A673 (cell line): ENCODE results near the gene RAB3D. TPM values are rescaled to one million over a fixed set of nuclear protein-coding genes. Genes with fewer than 3 reads are reported as not detected.

Source experiments
- BruUV-seq: library from RNA; stranded (reverse); fragments of 400-500 nt; replicated peaks from 2 replicates; lab custom pipeline; 2021; lab: Mats Ljungman, UMichigan
- CTCF ChIA-PET: fragments of 300-600 bp; sonication (Branson Sonifier 250); formaldehyde crosslinking; loops from one replicate; lab custom pipeline; 2022; ENCODE audit warnings: antibody characterized with exemption; lab: Charles Lee
- POLR2A ChIA-PET: fragments of 300-600 bp; sonication (Branson Sonifier 250); formaldehyde crosslinking; loops from one replicate; lab custom pipeline; 2022; ENCODE audit warnings: antibody characterized with exemption; ENCODE audit not compliant: low non-redundant PET; lab: Charles Lee
- DNase-seq: peaks from one replicate; pipeline ENCODE4 v3.0.0-alpha.2; 2015; ENCODE audit warnings: low spot score
- H3K27ac ChIP-seq: fragments of 200-600 bp; sonication (generic); 2 replicates; pipeline ENCODE4 v1.5.1; 2016; ENCODE audit warnings: mixed run types, low read depth, mild to moderate bottlenecking, mixed read lengths, antibody characterized with exemption, low read length; ENCODE audit not compliant: poor library complexity, severe bottlenecking
- H3K27me3 ChIP-seq: fragments of 200-600 bp; sonication (generic); replicated peaks from 2 replicates; pipeline ENCODE4 v1.6.1; 2017; ENCODE audit warnings: mixed run types, low read depth, mild to moderate bottlenecking, mixed read lengths, antibody characterized with exemption, low read length; ENCODE audit not compliant: insufficient read depth, poor library complexity
- H3K36me3 ChIP-seq: fragments of 200-600 bp; sonication (generic); 2 replicates; pipeline ENCODE4 v1.6.1; 2016; ENCODE audit warnings: mixed run types, mild to moderate bottlenecking, mixed read lengths, antibody characterized with exemption, low read length; ENCODE audit not compliant: insufficient read depth, poor library complexity, severe bottlenecking
- H3K4me1 ChIP-seq: fragments of 200-600 bp; sonication (generic); 2 replicates; pipeline ENCODE4 v1.6.1; 2017; ENCODE audit warnings: mixed run types, mild to moderate bottlenecking, mixed read lengths, antibody characterized with exemption, low read length; ENCODE audit not compliant: insufficient read depth, poor library complexity, severe bottlenecking
- H3K4me3 ChIP-seq: fragments of 200-600 bp; sonication (generic); 2 replicates; pipeline ENCODE4 v1.5.1; 2016; ENCODE audit warnings: low read depth, mixed run types, mild to moderate bottlenecking, mixed read lengths, low read length; ENCODE audit not compliant: poor library complexity, severe bottlenecking
- H3K9me3 ChIP-seq: fragments of 200-600 bp; sonication (generic); 2 replicates; pipeline ENCODE4 v1.6.1; 2016; ENCODE audit warnings: mixed run types, low read depth, mild to moderate bottlenecking, mixed read lengths, antibody characterized with exemption, low read length; ENCODE audit not compliant: poor library complexity, severe bottlenecking
- EZH2 ChIP-seq: fragments of 200-600 bp; sonication (generic); IDR thresholded peaks from 2 replicates; pipeline ENCODE4 v1.6.1; 2017; ENCODE audit warnings: borderline replicate concordance, low read depth, mild to moderate bottlenecking, mixed read lengths, antibody characterized with exemption, low read length; ENCODE audit not compliant: poor library complexity, severe bottlenecking
- intact Hi-C: fragments of 100-400 bp; cut with micrococcal nuclease; formaldehyde crosslinking; loops from one replicate; pipeline ENCODE4 v1.10.0; 2022; ENCODE audit not compliant: unreplicated experiment
- total RNA-seq: library from RNA; stranded (reverse); gene quantifications from 2 replicates; pipeline ENCODE4 v1.2.3, GENCODE V29; 2021
- TF ChIP-seq, protein P1 (sequence below): fragments of 300-800, 200-600 bp; sonication (generic); conservative IDR thresholded peaks from 2 replicates; pipeline ENCODE4 v1.5.1; 2017; ENCODE audit warnings: low read depth, mild to moderate bottlenecking, antibody characterized with exemption, low read length, moderate library complexity, mixed read lengths

Gene RAB3D
- total RNA-seq, 1 experiment from 2014 or later = 25.4 TPM

DNA sequence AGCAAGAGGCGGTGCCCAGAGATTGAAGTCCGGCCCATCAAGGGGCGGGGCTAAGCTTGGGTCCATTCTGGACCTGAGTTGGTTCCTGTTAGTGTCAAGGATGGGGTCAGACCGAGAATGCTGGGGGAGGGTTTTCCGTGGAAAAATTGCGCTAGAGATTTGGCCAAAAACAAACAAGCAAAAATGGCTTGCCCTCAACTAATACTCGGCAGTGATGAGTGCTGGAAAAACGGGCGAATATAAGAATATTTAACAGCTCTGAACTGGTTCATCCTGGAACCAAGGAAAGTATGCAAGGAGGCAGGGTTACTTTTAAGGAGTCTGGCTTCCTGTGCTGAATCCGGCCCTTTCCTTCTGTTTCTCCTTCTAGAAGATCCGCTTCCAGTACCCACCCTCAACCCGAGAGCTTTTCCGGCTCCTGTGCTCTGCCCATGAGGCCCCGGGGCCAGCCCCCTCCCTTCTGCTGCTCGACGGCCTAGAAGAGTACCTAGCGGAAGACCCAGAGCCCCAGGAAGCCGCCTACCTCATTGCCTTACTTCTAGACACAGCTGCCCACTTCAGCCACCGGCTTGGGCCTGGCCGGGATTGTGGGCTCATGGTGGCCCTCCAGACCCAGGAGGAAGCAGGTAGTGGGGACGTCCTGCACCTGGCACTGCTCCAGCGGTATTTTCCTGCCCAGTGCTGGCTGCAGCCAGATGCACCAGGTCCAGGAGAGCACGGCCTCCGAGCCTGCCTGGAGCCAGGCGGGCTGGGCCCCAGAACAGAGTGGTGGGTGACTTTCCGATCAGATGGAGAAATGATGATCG lies 35.9 kb upstream of the RAB3D start:
- CTCF ChIA-PET = interaction anchor here (0.6 to 1.9 kb wide), 5 partner anchors 29 to 161 kb away, joined by 3 to 5 read pairs (median 4); partner anchors contain the start of genes CCDC159 and TMEM205
- Histone ChIP-seq H3K9me3 (no peaks in the 10 kb centered on the region), H3K27ac (peak overlapping the region; percentile 94), H3K36me3 (no peaks in the 10 kb centered on the region), H3K4me3 (peak overlapping the region; percentile 61), H3K4me1 (peaks cover 21% of the 10 kb centered on the region), H3K27me3 (no peaks in the 10 kb centered on the region)
- POLR2A ChIA-PET = interaction anchor here (0.5 to 0.8 kb wide), 2 partner anchors 81 to 881 kb away, joined by 4 to 7 read pairs; no protein-coding TSS in a partner anchor
- DNase-seq = peak; percentile 44
- BruUV-seq = TSS peak; percentile 85
- intact Hi-C loops = no loop called here
- TF ChIP-seq, protein P1, sequence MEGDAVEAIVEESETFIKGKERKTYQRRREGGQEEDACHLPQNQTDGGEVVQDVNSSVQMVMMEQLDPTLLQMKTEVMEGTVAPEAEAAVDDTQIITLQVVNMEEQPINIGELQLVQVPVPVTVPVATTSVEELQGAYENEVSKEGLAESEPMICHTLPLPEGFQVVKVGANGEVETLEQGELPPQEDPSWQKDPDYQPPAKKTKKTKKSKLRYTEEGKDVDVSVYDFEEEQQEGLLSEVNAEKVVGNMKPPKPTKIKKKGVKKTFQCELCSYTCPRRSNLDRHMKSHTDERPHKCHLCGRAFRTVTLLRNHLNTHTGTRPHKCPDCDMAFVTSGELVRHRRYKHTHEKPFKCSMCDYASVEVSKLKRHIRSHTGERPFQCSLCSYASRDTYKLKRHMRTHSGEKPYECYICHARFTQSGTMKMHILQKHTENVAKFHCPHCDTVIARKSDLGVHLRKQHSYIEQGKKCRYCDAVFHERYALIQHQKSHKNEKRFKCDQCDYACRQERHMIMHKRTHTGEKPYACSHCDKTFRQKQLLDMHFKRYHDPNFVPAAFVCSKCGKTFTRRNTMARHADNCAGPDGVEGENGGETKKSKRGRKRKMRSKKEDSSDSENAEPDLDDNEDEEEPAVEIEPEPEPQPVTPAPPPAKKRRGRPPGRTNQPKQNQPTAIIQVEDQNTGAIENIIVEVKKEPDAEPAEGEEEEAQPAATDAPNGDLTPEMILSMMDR = no peak
- no peak for TF ChIP-seq EZH2

DNA sequence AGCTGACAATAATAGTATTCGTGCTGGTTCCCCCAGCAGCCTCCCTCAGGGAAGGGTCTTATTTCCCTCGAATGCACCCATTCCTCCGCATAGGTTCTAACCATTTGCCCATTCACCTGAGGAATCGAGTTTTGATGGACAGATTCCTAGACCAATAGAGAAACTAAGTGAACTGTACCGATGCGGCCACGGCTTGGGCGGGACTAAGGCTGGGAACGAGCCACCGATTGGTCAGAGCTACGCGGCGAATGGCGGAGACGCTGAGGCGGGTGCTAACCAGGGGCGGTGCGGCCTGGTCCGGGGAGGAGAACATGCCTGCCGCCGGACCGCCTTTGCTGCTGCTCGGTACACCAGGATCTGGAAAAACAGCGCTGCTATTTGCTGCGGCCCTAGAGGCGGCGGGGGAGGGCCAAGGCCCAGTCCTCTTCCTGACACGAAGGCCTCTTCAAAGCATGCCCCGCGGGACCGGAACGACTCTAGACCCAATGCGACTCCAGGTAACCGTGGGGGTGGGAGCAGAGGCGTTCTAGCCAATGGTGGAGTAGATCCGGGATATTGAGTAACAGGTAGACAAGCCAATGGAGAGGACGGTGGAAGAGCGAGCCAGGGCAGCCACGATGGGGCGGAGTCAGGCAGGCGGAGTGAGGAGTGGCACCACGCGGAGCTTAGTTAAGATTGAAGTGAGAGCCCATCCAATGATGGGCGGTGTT lies 35.1 kb upstream of the RAB3D start, which contains the start of gene SWSAP1:
TSS of gene SWSAP1 (plus strand) at position 234 of the 710 bp plus-strand sequence. CDS start at position 249, 15 bp downstream.
- H3K4me3 ChIP-seq = peak within 1 kb of the TSS; percentile 61
- H3K4me1 ChIP-seq = peaks cover 19% of the 10 kb centered on the region
- H3K9me3 ChIP-seq = no peaks in the 10 kb centered on the region
- intact Hi-C loops = no loop called here
- BruUV-seq = TSS peak; percentile 80
- peak within 1 kb of the TSS; percentile 94 for H3K27ac ChIP-seq
- ChIA-PET POLR2A (interaction anchor here (0.8 kb wide), 1 partner anchor 81 kb away, joined by 4 read pairs; no protein-coding TSS in a partner anchor), CTCF (interaction anchor here (0.6 to 1.9 kb wide), 5 partner anchors 29 to 162 kb away, joined by 3 to 5 read pairs (median 4); partner anchors contain the start of genes CCDC159 and TMEM205)
- no peaks in the 10 kb centered on the region for H3K27me3 ChIP-seq
- no peak for TF ChIP-seq EZH2
- TF ChIP-seq, protein P1 = no peak
- no peaks in the 10 kb centered on the region for H3K36me3 ChIP-seq
- DNase-seq = peak; percentile 100

DNA sequence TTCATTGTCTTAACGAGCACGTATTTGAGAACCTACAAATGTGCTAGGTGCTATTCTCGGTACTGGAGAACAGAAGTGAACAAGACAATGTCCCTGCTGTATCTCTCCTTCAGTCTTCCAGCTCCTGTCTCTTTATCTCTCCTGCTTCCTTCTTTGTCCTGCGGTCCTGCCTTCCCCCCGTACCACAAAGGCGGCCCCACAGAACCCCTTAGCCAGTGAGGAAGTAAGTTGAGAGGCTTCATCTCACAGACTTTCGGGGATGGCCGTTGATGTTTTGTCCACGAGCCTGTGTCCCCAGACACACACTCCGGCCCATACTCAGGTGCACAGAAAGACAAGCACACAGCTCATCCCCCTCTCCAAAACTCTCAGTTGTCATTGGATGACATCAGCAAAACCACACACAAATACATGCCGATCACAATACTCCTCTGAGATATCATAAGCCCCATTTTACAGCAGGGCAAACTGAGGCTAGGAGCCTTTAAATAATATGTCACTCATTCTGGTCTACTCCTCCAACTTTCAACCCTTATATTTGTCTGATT lies 34.5 kb upstream of the RAB3D start:
- Histone ChIP-seq H3K27me3 (no peaks in the 10 kb centered on the region), H3K9me3 (no peaks in the 10 kb centered on the region), H3K36me3 (no peaks in the 10 kb centered on the region), H3K4me3 (peak overlapping the region; percentile 61), H3K4me1 (peaks cover 19% of the 10 kb centered on the region), H3K27ac (no peak overlapping the region)
- intact Hi-C loops = no loop called here
- BruUV-seq = no TSS peak
- ChIA-PET POLR2A (no interaction called here), CTCF (interaction anchor here (1.9 kb wide), 1 partner anchor 80 kb away, joined by 5 read pairs; no protein-coding TSS in a partner anchor)
- DNase-seq = no peak
- TF ChIP-seq, protein P1 = no peak
- TF ChIP-seq EZH2 = no peak
